SK-MEL-5 (cell line): Measurements from ENCODE around the gene PDGFA. TPM values are rescaled to one million over a fixed set of nuclear protein-coding genes. Genes with fewer than 3 reads are reported as not detected.

Experiments
- DNase-seq: peaks from one replicate; pipeline ENCODE4 v3.0.0-alpha.2; 2016; ENCODE audit warnings: low read depth, low spot score
- in situ Hi-C: cut with HindIII; loops from 2 replicates; pipeline ENCODE4 v1.10.0; 2016; ENCODE audit warnings: low sequenced_read_pairs, high pct_unique_total_duplicates, low pct_unique_long_range_greater_than_20kb
- total RNA-seq: library from RNA; depleted of rRNA; stranded (reverse); fragments of >200 nt; shearing (Covaris generic); gene quantifications from 2 replicates; pipeline ENCODE4 v1.2.3, GENCODE V29; 2014

PDGFA gene
- total RNA-seq, 1 experiment from 2014 or later, result 2.9 TPM

DNA sequence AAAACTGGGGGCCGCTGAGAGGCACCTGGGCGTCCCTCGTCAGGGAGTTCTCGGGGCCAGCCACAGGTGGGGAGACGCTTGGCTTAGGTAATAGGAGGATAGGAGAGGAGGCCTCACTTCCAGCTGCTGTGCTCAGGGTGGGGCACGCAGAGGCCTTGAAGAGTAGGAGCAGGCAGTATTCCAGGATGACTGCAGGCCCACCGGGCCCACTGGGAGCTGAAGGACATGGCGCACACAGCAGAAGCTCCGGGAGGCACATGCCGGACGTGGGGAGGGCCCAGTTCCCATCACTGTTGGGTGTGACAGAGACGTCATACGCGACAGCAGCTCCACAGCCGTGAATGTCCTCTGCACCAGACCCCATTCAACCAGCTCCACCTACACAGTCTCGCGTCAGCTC is 22.0 kb upstream of the PDGFA start:
- in situ Hi-C loops, result no loop called here
- DNase-seq, result no peak

DNA sequence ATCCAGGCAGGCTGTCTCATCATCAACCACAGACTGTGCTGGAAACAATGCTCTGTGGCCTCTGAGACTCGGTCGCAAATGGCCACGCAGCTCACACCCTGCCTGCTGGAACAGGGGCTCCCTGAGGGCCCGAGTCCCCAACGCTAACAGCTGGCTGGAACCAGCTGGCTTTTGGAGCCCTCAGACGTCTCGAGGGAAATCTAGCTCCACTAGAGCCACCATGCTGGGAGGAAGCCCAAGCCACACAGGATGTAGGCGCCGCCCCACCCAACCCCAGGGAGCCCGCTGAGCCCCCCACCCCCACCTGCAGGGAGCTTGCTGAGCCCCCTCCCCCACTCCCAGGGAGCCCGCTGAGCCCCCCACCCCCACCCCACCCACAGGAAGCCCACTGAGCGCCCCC is 21.4 kb upstream of the PDGFA start:
- in situ Hi-C loops, result no loop called here

DNA sequence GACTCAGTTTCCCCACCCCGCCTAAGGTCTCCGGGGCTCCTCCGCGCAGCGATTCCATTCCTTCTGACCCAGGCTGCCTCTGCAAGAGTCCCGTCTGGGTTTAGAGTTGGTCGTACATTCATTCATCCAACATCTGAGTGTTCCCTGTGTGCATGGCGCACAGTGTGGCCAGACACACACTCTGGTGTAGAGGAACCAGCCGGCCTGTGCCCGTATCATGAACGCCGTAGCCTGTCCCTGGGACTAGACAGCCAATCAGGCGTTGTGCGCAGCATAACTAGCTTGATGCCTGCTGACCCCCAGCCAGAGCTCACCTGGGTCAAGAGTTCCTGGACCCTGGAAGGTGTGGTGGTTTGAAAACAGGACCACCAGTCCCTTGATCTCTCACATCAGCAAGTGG is 20.9 kb upstream of the PDGFA start:
- DNase-seq, result no peak
- in situ Hi-C loops, result no loop called here

More for the DNA sequence above, 21.4 kb upstream of the PDGFA start:
- DNase-seq, result no peak

DNA sequence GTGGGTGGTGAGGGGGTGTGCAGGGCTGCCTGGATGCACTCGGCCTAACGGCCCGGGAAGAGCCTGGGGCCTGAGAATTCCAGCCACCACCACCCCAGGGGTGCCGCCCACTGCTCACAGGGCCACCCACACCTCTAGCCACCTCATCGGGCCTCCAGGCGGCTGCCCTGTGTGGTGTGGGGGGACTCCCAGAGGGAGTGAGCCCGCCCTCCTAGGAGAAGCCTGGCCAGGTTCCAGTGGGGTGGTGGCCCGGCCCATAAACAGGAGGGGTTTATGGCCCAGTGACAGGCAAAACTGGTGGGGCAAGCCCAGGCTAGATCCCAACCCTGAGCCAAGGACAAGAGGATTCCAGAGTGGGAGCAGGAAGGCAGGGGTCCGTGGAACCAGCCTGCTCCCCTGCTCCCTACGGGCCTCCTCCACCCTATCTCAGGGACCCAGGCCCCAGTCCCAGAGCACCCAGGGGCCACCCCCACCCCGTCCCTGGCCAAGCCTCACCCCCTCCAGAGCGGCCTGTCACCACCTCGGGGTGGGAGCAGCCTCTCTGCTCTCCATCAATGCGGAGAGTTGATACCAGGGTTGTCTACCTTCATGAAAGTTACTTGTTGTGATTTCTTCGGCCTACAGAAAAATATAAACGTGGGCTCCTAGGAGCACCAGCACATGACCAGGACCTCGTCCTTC is 20.2 kb upstream of the PDGFA start:
- in situ Hi-C loops, result no loop called here
- DNase-seq, result no peak

DNA sequence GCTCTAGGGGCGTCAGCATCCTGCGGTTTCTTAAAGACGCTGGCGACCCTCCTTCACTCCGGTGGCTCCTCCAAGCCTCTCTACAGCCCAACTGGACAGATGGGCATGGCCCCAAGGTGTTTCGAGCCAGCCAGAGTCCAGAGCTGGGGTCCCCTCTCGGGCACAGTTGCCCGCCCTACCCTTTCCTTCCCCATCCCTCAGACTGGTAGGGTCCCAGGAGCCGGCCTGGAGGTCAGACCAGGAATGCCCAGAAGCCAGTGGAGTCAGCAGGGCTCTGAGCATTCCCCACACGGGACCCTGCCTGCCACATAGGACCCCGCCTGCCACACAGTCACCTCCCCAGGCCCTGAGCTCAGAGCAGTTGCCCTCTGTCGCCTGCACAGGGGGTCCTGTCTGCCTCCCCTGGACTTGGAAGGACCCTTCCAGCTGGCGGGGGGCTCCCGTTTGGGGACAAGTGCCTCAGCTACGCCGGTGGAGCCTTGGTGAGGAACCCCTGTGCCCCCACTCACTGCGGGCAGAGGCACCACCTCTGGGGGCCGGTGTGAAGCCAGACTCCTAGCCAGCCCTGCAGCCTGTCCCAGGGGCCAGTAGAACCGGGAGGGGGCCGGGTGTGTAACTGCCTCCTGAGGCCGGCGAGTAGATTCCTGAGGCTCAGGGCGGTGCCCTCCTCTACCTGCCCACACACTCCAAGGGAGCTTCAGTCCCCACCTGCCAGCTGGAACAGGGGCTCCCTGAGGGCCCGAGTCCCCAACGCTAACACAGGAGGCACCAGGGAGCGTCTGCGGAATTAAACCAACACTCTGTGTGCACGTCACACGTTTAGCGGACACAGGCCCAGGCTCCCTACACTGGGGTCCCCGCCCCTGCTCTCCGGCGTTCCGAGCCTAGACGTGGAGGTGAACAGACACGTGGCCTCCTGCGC is 19.4 kb upstream of the PDGFA start:
- no peak for DNase-seq
- in situ Hi-C loops, result no loop called here

DNA sequence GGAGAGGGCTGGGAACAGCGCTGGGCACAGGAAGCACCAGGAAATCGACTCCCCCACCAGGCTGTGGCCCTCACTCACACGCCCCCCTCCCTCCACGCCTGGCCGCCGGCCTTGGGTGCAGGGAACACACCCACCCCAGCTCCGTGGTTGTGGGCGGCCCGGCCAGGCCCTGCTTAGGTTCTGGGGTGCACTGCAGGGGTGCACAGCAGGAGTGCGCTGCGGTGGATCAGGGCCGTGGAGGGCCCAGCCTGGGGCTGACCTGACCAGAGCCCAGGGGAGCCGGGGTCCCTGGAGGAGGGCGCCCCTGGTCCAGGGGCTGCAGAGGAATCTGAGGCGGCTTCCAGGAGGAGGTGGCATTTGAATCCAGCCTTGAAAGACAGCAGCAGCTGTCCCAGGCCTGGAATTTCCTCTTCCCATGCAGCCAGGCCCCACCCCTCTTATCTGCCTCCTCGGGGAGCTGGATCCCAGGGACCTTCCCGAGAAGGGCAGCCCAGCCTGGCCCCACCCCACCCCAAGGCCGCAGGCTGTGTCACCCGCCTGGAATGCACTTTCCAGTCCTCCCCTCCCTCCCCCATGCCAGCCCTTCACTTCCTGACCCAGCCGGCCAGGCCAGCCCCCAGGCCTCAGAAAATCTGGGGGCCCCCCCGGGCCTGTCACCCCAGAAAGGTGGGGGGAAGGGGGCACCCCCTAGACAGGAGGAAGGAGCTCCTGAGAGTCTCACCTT is 18.4 kb upstream of the PDGFA start:
- no peak for DNase-seq
- in situ Hi-C loops, result no loop called here

DNA sequence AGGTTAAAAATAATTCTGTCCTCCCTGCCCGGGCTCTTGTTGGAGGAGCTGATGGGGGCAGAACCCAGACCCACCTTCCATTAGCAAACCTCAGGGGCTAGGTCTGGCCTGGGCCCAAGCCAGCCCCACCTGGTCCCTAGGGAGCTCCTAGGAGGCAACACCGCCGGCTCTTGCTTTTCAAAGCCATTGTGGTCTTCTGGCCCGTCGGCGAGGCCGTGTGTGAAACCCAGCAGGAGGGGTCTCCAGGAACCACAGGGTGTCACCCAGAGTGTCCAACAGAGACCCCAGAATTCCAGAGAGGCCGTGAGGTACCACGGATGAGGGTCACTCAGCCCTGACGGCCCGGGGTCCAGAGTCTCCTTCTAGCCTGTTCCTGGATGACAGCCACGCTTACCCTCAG is 16.6 kb upstream of the PDGFA start:
- DNase-seq, result no peak
- in situ Hi-C loops, result no loop called here

DNA sequence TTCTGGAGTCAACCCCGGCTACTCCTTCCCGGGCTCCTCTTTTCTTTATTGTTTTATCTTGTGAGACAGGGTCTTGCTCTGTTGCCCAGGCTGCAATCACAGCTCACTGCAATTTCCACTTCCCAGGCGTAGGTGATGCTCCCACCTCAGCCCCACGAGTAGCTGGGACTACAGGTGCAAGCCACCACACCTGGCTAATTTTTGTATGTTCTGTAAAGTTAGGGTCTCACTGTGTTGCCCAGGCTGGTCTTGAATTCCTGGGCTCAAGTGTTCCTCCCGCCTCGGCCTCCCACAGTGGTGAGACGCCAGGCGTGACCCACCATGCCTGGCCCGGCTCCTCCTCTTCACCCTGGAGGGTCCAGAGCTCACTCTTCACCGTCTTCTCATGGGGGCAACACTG is 15.3 kb upstream of the PDGFA start:
- in situ Hi-C loops, result no loop called here
- DNase-seq, result no peak

DNA sequence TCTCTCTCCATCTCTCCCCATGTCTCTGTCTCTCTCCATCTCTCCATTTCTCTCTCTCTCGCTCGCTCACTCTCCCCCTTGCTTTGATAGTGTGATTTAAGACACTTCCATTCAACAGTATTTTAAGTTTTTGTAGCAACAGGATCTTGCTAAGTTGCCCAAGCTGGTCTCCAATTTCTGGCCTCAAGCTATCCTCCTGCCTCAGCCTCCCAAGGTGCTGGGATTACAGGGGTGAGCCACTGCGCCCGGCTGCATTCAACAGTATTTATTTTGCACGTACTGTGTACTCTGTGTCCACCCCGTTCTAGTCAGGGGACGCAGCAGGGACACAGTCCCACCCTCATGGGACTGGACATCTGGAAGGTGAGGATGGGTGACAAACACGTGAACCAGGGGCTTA is 14.4 kb upstream of the PDGFA start:
- DNase-seq, result no peak
- in situ Hi-C loops, result no loop called here

DNA sequence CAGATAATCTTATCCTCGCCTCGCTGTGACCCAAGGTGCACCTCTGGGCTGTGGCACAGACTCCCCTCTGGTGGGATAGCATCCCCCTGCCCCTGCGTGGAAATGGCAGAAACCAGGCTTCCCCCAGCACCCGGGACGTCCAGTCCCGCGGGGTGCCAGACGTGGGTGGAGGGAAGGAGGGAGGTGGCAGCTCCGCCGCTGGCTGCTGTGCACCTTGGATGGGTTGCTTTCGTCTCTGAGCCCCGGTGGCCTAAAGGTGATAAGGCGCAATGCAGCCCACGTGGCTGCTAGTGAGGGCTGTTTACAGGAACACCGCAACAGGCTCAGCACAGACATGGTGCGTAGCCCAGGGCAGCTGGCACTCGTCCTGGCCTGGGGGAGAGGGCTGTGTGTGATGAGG is 13.6 kb upstream of the PDGFA start:
- in situ Hi-C loops, result no loop called here
- no peak for DNase-seq

DNA sequence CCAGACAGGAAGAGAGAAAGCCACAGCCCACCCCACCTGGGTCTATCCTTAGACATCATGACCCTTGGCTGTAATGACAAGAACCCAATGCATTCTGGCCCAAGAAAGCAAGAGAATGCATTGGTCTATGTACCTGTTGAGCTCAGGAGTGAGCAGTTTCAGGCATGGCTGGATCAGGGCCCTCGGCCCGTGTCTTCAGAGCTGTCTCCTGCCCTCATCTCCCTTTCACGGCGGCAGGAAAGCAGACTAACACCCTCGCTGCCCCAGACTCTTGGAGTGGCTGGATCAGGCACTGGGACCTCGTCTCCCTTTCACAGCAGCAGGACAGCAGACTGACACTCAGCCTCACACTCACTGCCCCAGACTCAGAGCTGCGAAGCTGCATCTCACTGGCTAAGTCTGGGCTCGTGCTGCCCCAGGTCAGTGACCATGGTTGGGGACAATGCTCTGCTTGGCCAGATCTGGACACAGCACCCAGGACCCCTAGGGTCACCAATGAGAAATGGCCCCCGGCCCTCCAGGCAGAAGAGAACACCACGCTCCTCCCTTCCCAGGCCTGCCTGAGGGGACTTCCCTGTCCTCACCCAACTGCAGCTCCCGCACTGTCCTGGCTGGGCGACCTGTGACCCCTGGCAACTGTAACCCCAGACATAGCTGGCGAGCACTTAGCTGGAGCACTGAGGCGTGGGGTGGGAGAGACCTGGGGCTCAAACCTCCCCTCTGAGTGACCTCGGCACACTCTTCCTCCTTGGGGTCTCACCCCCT is 12.9 kb upstream of the PDGFA start:
- in situ Hi-C loops, result no loop called here
- no peak for DNase-seq

DNA sequence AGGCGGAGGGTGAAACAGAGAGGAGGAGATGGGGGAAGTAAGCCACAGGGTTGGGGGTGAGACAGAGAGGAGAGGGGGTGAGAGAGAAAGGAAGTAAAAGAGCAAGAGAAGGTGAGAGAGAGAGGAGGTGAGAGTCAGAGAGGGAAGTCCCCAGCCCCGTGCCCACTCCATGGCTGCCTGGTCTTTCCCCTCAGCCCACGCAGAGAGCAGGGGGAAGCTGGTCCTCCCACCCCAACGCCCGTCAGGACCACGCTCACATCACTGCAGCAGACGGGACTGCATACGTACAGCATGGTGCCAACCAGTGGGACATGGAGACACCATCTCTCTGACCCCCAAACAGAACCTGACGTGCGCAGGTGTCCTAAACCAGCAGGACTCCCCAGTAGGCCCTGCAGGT is 12.1 kb upstream of the PDGFA start:
- no peak for DNase-seq
- in situ Hi-C loops, result no loop called here

DNA sequence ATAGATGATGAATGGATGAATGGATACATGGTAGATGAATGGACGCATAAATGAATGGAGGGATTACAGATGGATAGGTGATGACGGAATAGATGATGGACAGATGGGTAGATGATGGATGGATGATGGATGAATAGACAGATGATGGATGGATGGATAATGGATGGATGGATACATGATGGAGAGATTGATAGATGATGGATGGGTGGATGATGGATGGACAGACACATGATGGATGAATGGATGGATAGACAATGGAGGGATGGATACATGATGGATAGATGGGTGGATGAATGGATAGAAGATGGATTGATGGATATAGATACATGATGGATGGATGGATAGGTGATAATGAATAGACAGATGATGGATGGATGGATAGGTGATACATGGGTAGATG is 8.8 kb upstream of the PDGFA start:
- in situ Hi-C loops, result no loop called here
- no peak for DNase-seq

DNA sequence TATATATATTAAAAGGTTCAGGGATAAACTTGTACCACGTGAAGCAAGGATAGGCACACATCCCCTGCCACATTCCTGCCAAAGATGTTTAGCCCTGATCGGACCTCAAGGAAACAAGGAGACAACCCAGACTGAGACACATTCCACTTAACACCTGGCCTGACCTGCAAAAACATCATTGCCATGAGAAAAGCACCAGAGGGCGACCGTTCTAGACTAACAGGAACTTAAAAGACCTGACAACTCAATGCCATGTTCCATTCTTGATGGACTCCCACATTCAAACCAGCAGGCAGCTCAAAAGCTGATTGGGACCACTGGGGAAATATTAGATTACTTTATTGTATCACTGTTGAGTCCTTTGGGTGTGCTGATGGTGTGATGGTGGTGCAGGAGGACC is 8.1 kb upstream of the PDGFA start:
- in situ Hi-C loops, result no loop called here
- no peak for DNase-seq

DNA sequence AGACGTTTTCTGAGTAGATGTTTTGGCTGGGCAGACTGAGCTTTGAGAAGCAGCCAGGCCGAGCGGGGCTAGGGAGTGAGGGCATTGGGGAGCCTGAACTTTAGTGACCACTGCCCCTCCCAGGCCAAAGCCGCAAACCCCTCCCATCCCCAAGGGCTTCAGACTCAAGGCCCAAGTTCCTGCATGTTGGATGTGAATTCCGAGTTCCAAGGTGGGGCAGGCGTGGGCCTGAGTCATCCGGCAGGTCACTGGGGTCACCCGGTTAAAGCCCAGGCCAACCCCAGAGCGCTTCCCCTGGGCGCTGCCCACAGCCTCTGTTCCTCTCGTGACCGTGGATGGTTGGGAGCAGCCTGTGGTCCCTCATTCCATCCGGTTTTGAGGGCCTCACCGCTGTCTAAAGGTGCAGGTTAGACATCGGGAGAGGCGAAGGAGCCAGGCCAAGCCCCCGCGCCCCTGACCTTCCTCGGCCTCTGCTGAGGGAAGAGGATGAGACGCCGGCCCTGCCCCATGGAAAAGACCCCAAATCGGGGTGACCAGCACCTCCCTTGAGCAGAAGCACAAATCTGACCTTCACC is 6.9 kb upstream of the PDGFA start:
- no peak for DNase-seq
- in situ Hi-C loops, result no loop called here

DNA sequence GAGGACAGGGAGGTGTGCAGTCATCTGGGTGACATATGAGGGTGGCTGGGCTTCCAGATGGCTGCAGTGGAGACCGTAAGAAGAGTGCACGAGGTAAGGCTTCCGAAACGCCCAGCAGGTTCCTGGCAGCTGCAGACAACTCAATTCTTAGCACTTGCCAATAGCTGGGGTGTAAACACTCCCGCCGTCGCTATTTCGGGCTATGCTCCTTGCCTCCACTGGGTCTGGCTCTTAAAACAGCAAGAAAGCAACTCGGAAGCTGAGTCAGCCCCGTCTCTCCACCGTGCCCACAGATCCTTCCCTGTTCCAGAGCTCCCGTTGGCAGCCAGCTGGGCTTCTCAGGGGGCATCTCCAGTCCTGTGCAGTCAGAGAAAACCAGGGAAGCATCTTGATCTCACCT is 6.1 kb upstream of the PDGFA start:
- in situ Hi-C loops, result no loop called here
- no peak for DNase-seq

DNA sequence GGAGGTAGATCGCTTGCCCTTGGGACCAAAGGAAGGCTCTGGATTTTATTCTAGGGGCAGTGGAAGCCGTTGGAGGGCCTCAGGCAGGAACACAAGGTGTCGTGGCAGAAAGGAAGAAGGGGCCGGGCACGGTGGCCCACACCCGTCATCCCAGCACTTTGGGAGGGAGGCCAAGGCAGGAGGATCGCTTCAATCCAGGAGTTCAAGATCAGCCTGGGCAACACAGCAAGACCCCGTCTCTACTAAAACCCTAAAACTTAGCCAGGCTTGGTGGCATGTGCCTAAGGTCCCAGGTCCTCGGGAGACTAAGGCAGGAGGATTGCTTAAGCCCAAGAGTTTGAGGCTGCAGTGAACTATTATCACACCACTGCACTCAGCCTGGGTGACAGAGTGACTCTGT is 5.2 kb upstream of the PDGFA start:
- DNase-seq, result no peak
- in situ Hi-C loops, result no loop called here
